ENCODE results near the gene DNMT3B.

DNA sequence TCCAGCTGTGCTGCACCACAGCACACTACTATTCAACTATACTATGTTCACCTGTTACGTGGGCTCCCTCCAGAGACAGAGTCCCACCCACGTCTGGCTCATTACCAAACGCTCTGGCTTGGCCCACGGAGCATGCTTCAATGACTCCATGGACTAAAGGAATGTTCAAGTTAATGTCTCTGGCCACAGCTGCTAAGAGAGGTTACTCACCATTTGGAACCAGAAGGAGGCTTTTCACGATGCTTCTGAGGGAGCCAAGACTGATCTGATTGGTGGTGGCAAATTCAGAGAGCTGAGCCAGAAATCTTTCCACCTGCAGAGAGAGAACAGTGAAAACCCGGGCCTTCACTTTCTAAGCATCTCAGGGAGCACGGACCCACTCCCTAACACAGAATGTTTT is 34.5 kb upstream of the DNMT3B start:
- TF ChIP-seq, protein P1, sequence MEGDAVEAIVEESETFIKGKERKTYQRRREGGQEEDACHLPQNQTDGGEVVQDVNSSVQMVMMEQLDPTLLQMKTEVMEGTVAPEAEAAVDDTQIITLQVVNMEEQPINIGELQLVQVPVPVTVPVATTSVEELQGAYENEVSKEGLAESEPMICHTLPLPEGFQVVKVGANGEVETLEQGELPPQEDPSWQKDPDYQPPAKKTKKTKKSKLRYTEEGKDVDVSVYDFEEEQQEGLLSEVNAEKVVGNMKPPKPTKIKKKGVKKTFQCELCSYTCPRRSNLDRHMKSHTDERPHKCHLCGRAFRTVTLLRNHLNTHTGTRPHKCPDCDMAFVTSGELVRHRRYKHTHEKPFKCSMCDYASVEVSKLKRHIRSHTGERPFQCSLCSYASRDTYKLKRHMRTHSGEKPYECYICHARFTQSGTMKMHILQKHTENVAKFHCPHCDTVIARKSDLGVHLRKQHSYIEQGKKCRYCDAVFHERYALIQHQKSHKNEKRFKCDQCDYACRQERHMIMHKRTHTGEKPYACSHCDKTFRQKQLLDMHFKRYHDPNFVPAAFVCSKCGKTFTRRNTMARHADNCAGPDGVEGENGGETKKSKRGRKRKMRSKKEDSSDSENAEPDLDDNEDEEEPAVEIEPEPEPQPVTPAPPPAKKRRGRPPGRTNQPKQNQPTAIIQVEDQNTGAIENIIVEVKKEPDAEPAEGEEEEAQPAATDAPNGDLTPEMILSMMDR (IDR thresholded peaks at IDR 0.05; ENCODE audit: borderline replicate concordance, extremely low read depth, low read length, poor library complexity, severe bottlenecking) = no peak
- no peak for TF ChIP-seq EZH2 (IDR thresholded peaks at IDR 0.05; ENCODE audit: borderline replicate concordance, low read depth, low read length, severe bottlenecking)

Measured in DND-41 (cell line).